NT2/D1 (cell line): Measurements from ENCODE around the gene MAOB.

Experiments used
- SUZ12 ChIP-seq: IDR thresholded peaks from 2 replicates; pipeline ENCODE4 v1.6.1; 2011; ENCODE audit not compliant: insufficient read length, insufficient read depth; ENCODE audit errors: extremely low read depth
- YY1 ChIP-seq: IDR thresholded peaks from 2 replicates; pipeline ENCODE4 v1.6.1; 2011; ENCODE audit not compliant: insufficient read length, insufficient read depth

GRCh38 chrX:43745938-43746721 is 136.1 kb downstream of the MAOB start:
- no peak for TF ChIP-seq SUZ12
- no peak for TF ChIP-seq YY1
